Cerebellar nuclear complex (tissue), 1 donor: ENCODE measurements around the gene RNF157.

Source experiments
- DNase-seq, 2 experiments: peaks; one replicate each; lab custom pipeline; 2025; lab: John Stamatoyannopoulos, UW

The RNF157 gene

DNA sequence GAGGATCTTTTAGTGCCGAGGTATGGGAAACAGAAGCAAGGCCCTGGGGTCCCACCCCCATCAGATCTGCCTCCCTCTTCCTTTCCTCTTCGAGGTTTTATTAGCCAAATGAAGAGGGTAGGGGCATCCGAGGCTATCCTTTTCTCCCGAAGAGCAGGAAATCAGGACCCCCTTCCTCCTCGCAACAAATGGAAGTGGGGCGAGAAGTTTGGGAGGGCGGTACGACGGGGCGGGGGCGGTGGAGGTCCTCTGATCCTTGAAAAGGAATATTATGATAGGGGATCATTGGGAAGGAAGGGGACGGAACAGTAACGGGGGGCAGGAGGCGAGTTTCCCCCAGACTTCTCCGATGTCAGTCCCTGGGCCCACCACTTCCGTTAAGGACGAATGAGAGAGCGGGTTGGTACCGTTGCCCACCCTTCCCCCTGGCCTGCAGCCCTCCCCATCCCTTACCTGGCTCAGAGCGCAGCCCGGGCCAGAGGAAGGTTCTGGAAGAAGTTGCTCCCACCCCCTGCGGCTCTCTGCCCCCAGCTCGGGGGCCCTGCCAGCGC is 99.6 kb downstream of the RNF157 start:
- DNase-seq: no peak

DNA sequence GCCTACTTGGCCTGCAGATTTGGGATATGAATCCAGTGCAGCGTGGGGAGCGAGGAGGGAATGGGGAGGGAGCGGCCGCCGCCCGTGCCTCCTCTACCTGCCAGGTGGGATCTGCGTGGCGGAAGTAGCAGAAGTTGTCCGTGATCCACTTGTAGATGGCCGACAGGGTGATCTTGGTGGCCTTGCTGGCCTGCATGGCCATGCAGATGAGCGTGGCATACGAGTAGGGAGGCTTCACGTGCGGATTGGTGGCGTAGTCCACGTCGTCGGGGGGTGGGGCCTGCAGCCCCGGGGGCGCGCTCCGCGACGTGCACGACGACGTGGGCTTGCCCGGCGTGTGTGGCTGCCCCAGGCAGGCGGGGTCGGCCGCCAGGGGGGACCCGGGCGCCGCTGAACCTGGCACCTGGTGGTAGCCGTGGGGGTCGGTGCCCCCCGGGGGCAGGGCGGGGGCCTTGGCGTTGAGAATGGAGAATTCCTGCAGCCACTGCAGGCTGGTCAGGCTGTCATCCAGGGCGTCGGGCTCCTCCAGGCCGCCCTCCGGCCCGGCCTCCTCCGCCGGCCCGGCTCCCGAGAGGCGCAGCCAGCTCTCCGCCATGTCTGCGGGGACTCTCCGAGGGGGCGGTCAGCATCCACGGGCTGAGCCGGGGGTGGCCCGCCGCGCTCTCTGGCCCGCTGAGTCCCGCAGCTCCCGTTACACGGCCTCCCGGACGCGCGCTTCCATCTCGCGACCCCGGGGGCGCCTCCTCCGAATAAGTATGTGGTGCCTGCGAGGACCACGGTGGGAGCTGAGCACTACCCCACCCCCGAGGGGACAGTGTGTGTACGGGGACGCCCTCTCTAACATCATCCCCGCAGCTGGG is 100.3 kb downstream of the RNF157 start:
- DNase-seq: no peak

DNA sequence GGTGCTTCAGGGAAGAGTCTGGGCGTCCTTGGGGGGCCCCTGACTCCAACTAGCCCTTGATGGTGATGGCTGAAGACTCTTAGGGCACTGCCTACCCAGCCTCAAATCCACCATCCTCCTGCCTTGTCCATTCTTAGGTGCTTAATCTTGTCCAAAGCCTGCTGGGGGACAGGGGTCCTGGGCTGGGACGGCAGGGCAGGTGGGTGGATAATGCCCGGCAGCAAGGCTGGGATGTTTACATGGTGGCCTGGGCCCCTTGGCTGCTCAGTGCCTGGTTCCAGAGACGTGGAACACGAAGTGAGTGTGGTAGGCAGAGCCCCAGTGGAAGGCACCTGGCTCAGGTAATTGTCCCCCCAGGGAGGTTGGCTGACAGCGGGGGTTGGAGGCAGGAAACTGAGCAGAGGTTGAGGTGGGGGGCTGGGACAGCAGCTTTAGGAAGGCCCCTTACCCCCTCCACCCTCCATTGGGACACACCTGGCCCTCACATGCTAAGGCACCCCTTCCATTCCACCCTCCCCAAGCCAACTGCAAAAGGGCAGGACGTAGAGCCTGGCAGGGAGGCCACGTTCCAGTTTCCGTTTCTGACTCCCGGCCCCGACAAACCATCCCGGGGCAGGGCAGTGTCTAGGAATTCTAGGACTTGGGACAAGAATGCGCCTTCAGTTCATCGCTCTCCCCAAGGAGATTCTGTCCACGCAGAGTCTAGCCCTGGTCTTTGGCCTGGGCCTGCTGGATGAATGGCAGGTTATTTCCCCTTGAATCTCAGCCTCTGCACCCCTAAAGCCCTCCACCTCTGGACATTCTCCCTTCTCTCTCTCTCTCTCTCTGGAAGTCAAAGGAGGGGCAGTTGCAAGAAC is 101.2 kb downstream of the RNF157 start:
- no peak for DNase-seq

DNA sequence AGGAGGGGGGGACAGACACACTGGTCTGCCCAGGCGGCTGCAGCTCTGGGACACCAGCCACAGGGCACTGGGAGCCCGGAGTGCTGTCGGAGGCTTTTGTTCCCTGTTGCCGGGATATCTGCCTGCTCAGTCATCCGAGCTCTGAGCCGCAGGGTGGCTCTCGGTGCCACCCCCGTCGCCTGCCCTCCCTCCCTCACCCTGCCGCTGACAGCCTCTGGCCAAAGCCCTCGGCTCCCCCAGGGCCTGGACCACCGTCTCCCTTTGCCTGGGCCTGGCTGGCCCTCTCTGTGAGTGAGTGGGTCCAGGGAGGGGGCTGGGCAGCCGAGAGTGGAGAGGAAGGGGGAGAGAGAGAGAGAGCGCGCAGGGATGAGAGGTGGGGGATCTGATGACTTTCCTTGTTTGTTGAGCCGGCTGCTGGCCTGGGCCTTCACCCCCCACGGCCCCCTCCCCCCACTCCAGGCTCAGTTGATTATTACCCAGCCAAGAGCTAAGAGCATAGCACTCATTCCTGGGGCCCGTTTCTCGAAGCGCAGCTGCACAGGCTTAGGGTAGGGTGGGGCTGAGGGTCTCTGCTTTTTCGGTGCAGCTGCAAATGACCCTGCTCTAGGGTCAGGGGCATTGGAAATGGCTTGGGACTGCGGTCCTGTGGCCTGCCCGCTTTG is 101.9 kb downstream of the RNF157 start:
- no peak for DNase-seq

DNA sequence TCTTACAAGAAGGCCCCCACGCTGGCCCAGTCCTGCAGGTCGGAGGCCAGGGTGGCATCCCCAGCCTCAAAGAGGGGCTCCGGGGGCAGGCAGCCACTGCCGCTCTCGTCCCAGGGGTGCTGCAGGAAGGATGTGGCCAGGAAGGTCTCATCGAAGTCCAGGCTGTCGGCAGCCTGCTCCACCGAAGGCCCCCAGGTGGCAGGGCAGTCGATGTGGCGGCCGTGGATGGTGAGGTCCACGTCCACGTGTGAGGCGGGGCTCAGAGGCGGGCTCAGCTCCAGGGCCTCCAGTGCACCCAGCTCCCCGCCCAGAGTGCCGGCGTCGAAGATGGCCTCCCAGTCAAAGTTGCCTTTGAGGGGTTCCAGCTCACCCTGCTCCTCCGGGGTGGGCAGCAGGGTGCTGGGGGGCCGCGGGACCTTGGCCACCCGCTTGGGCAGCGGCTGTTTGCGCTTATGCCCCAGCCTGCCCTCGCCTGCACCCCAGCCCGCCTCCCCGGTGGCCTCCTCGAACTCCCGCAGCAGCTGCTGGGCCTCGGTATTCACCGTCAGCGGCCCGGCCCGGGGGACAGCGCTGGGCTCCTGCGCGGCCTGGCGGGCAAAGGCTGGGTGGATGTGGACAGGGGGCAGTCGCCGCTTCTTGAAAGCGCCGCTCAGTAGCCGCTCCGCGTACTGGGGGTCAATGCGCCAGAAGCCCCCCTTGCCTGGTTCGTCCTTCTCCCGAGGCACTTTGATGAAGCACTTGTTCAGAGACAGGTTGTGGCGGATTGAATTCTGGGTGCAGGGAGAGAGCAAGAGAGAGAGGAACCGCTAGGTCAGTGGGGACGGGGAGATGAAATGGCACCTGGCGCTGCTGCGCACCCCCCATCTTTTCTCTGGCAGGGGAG is 102.7 kb downstream of the RNF157 start:
- no peak for DNase-seq

DNA sequence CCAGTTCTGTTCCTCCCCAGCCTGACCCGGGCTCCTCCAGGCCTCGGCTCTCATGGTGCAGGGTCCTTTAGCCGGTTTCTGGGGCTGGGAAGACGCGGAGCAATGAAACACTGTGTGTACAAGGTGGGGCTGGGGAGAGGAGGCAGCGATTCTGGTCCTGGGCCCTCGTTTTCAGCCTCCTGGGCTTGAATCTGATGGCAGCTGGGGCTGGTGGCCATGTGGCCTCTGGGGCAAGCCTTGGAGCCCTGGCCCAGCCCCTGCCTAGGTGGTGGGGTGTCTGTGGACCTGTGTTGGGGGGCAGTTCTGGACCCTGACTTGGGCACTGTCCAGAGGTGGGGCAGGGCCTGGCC is 103.3 kb downstream of the RNF157 start:
- no peak for DNase-seq

DNA sequence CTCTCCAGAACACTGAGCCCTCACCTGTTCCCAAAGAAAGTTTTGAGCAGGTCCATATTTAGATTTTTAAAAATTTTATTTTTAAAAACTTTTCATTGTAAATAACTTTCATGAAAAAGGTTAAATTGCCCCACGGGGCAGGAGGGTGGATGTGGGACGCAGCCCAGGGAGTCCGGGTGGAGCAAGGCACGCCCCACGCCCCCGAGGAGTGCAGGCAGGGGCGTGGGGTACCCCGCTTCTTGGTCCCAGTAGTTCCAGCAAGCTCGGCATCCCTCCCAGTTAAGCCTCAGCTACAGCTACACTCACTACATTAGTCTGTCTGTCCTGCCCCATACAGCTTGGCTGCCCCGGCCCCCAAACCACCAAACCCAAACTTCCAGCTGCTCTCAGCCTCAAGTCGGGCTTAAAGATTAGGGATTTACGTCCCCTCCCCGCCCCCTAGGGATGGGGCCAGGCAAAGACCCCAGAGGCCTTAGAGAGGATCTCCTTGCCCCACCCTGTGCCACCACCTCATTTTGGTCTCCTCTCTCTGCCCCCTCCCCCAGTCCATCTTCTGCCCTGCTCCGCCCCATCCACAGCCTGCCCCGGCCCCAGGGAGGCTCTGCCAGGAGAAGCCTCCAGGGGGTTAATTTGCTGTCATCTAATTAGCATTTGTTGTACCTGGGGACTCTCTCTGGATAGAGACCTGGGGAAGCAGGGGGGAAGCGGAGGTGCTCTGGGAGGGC is 103.9 kb downstream of the RNF157 start:
- DNase-seq: no peak

DNA sequence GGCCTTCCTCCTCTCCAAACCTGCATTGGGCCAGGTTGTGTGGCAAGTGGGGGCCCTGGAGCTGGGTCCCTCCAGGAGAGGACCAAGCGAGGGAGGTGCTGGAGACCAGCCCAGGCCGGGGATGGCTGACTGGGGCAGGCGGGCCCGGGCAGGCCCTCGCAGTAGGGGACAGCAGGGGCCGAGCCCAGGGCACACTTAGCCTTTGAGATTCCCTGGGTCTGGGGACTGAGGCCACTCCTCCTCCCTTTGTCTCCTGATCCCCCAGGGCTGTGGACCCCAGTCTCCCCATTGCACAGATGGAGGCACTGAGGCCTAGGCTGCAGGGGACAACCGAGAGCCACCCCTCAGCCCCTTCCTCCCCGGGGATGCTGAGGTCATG is 104.5 kb downstream of the RNF157 start:
- DNase-seq: no peak

DNA sequence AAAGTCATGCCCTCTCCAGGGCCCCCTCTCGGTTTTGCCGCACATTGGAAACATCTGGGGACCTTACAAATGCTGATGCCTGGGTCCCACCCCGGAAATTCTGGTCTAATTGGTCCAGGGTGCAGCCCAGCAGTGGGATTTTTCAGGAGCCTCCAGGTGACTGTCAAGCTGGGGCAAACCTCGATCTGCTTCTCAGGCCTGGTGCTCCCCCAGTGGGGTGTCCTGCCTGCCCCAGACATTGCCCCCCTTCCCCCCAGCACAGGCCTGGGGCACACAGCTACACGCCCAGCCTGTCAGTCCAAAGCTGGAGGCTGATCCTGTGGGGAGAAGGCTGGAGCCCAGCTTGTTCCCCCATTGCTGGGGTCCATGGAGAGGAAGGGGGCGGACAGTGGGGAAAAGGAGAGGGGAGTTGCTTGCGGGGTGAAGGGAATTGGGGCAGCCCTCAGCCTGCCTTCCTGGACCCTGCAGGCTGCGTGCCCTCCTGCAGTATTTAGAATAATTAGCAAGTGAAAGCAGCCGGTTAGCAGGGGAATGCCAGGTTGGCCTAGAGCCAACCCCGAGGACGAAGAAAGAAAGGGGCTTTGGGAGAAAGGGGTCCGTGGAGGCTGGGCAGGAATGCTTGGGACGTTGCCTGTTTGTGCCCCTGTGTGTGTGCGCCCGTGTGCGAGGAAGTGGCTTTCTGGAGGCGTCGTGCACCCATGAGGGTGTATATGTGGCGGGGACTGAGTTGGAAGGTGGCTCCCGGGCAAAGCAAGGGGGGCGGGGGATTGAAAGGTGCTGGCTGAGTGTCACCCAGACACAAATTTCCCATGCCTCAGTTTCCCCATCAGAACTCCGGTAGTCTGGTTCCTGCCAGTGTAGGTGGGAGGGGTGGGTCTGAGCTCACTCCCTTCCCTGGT is 105.1 kb downstream of the RNF157 start:
- no peak for DNase-seq

DNA sequence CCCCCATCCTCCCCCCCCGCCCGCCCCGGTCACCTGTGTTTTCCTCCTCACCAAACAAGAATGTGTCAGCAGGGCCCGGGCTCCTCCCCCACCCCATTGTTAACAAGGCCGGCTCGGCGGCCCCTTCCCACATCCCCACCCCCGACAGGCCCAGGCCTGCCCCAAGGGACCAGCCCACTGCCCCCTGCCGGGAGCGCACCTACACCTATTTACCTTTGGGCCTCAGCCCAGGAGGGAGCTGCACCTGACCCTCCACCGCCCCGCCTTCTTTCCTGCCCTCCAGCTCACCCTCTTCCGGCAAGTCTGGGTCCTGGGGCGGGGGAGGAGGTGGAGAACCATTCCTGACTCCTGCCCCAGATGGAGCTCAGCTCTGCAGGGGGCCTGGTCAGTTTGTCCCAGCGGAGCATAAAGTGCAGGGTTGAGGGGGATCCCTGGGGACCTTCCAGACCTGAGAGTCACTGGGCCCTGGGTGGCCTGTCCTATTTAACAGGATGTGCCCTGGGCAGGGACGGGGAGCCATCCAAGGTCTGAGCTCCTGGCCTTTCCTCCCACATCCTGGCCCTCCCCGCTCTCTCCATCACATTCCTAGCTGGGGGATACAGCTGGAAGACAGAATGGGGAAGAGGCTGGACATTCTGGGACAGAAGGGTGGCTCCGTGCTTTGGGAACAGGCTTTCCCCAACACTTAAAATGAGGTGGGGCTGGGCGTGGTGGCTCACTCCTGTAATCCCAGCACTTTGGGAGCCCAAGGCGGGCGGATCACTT is 107.5 kb downstream of the RNF157 start:
- no peak for DNase-seq

DNA sequence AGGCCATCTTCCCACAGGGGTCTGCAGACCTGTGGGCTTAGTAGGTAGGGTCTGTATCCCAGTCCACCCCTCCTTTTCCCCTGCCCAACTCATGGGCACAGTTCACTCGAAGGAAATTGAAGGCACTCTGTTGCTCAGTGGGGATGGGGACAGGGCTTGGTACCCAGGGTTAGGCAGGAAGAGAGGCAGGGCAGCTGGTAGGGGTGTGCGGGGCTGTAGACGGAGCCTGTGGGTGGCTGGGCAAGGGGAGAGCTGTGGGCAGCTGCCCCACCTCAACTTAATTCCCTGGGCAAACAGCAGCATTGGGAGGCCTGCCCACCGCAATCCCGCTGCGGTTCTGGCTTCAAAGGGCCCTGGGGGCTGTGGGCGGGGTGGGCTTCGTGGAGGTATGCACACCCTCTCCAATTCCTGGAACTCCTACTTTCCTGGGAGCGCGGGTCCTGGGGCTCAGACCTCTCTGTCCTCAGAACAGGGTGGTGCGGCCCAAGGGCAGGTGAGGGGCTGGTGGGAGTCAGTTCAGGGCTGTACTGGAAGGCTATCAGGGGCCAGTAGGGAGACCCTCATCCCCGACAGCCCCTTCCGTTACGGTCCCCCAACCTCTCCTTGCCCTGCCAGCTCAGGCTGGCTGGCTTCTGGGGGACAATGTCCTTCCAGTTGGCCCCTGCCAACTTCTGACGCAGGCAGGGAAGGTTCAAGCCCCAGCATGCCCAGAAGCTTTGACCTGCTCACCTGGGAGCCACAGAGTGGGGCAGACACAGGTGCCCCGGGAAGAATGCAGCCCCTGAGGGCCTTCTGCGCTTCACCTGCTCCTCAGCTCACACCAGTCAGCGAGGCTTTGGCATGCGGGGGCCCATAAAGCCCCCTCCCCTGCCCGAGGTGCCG is 108.4 kb downstream of the RNF157 start:
- DNase-seq: no peak

DNA sequence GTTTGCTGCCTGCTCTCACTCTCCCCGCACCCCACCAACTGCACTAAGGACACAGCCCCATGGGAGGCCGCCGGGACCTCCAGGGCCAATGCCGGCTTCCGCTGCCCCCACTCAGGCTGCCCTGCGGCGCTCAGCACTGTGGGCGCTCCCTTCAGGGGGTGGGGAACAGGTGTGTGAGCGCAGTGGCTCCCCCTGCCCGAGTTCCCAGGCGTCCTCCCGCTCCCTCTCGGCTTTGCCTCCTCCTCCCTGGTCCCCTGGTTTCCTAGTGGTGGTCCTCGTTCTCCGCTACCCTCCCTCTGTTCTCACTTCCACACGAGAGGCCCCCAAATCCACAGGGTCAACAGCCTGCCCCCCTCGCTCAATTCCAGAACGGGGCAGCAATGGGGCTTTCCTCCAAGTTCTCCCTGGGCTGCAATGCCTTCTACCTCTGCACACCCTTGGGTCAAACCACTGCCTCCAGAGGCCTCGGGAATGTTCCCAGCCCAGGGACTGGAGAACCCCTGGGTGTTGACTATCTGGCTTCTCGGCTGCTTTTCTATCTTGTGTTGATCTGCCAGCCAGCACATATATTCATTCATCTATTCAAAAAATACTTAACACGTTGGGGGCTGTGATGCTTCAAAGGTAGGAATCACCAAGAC is 109.1 kb downstream of the RNF157 start:
- DNase-seq: no peak

DNA sequence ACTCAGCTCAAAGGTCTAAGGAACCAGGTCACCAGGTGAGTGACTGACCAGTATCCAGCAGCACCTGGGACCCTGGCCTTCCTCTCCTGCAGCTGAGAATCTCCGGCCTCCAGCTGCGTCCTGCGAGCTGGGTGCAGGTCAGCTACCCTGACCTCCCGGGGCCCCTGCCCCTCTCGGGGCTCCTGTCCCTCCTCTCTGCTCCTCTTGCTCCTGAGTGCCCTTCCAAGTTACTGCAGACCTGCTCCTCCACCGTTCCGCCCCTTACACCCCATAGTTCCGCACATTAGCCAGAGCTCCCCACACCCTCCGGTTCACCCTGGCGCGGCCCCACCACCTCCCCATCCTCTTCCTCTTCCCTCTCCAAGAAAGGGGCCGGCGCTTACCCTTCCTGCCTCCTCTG is 109.8 kb downstream of the RNF157 start:
- no peak for DNase-seq

DNA sequence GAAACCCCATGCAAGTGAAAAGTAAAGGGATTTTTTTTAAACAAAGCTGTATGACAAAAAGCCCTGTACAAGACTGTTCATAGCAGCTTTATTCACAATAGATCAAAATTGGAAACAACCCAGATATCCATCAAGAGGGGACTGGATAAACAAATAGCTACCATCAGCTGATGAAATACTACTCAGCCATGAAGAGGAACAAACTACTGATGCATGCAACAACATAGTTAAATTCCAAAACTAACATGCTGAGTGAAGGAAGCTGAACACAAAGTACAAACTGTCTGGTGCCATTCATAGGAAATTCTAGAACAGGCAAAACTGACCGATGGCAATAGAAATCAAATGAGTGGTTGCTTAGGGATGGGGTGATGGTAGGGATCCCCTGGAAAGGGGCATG is 114.4 kb downstream of the RNF157 start:
- no peak for DNase-seq

DNA sequence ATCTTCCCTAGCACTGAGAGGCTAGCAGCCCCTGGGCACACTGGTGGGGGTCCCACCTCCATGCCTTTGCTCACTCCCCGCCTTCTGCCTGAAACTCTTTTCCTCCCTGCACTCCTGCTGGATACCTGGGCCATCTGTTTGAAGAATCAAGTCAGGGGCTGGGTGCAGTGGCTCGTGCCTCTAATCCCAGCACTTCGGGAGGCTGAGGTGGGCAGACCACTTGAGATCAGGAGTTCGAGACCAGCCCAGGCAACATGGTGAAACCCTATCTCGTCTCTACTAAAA is 115.0 kb downstream of the RNF157 start:
- no peak for DNase-seq

DNA sequence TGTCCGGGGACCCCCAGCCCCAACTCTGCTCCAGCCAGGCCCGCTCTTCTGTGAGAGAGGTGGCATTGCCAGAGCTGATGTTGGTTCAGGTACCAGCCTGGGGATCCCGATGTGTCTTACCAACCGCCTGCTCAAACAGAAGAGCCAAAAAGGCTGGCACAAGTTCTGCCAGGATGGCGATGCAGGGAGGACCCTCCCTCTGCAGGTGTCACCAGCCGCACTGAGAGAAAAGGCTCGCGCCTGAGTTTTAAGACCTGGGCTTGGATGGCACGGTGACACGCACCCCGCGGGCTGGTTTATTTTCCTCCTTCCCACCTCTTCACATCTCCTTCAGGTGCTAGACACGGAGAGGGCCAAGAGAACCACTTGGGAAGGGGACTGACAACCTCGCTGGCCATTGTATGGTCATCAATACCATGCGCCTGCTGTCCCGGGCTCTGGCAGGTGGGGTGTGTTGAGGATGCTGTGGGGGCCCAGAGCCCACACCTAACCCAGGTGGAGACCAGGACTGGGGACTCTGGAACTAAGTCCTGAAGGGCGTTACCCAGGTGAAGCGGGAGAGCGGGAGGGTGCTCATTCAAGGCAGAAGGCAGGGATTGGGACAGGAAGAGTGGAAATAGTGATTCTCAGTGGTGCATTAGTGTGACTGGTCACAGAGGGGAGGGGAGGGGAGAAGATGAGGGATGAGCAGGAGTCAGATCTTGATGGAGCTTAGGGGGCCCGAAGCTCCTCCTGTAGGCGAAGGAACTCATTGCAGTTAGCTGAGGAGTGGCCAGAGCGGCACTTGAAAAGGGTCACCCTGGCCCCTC is 115.5 kb downstream of the RNF157 start:
- no peak for DNase-seq
